K562 (cell line): Measurements from ENCODE around the gene PRMT5. TPM values are rescaled to one million over a fixed set of nuclear protein-coding genes. Genes with fewer than 3 reads are reported as not detected.

ENCODE experiments used
- CEBPZ ChIP-seq: fragments of 150-350 bp; IDR thresholded peaks from 2 replicates; pipeline ENCODE4 v1.6.1; 2014; ENCODE audit warnings: low read depth, mild to moderate bottlenecking, low read length, borderline replicate concordance
- E2F1 ChIP-seq: sonication (generic); formaldehyde crosslinking; IDR thresholded peaks from 2 replicates; pipeline ENCODE4 v1.8.1; 2023; ENCODE audit warnings: mild to moderate bottlenecking, missing genetic modification reagents, moderate library complexity
- E2F4 ChIP-seq: sonication (generic); formaldehyde crosslinking; IDR thresholded peaks from 2 replicates; pipeline ENCODE4 v1.8.0; 2022; ENCODE audit warnings: mild to moderate bottlenecking, low read depth, missing genetic modification reagents
- FOXK1 ChIP-seq: sonication (generic); formaldehyde crosslinking; IDR thresholded peaks from 2 replicates; pipeline ENCODE4 v1.8.0; 2022; ENCODE audit warnings: missing genetic modification reagents, mild to moderate bottlenecking, borderline replicate concordance
- MBD1 ChIP-seq: fragments of 250-450 bp; sonication (Bioruptor Pico); IDR thresholded peaks from 2 replicates; pipeline ENCODE4 v1.8.0; 2022; ENCODE audit warnings: inconsistent platforms
- NFIC ChIP-seq: fragments of 450-650 bp; IDR thresholded peaks from 2 replicates; pipeline ENCODE4 v1.6.1; 2017; ENCODE audit warnings: mild to moderate bottlenecking, inconsistent platforms
- UBTF ChIP-seq, 2 experiments: IDR thresholded peaks; 2 replicates each; pipeline ENCODE4 v1.6.1; 2012; ENCODE audit warnings: improper control_type of control experiment in 2 of 2, low read depth in 2 of 2, low read length in 2 of 2, borderline replicate concordance in 1 of 2
- ZBTB11 ChIP-seq, 3 experiments: fragments of 200-800 bp in 1 of 3; fragments of 250-450 bp in 1 of 3; fragments of 450-650 bp in 1 of 3; sonication (Bioruptor Pico) in 1 of 3; sonication (Bioruptor generic) in 1 of 3; formaldehyde crosslinking in 1 of 3; IDR thresholded peaks; 2 replicates each; pipeline versions ENCODE4 v1.6.1 to v1.8.0; 2016 to 2022; ENCODE audit warnings: mild to moderate bottlenecking in 2 of 3, missing genetic modification characterization in 2 of 3, missing compliant biosample characterization in 1 of 3, moderate library complexity in 1 of 3
- ZNF408 ChIP-seq: fragments of 250-450 bp; sonication (Bioruptor Pico); IDR thresholded peaks from 2 replicates; pipeline ENCODE4 v1.4.0; 2020; ENCODE audit warnings: low read depth, mild to moderate bottlenecking, moderate library complexity
- polyA plus RNA-seq, 8 experiments: library from polyadenylated mRNA; depleted of rRNA in 4 of 8; stranded (reverse) in 5 of 8; unstranded in 3 of 8; fragments of >200 nt; fragmentation: Nextera tagmentation in 2 of 8; fragmentation: Illumina TruSeq in 1 of 8; extraction: Ambion mirVana in 2 of 8; extraction: Trizol in 1 of 8; gene quantifications; 2 replicates each; pipeline versions ENCODE4 v1.2.1 to v1.2.3, GENCODE V29; 2011 to 2014; ENCODE audit warnings: inconsistent platforms in 1 of 8, missing spikeins in 1 of 8
- total RNA-seq, 7 experiments: library from RNA; depleted of rRNA in 6 of 7; stranded (reverse); fragments of >200 nt in 6 of 7; fragmentation: Illumina TruSeq in 2 of 7; extraction: Trizol in 2 of 7; gene quantifications; 2 replicates each; pipeline versions ENCODE4 v1.2.1 to v1.2.3, GENCODE V29; 2011 to 2021; ENCODE audit warnings: low replicate concordance in 1 of 7

PRMT5 gene
- total and polyA plus RNA-seq, 9 of the 15 experiments (the other 6 are each of a cell fraction or from before 2014, with no cell fraction given), result 114 to 552 (median 222) TPM

- TF ChIP-seq ZBTB11 (CRISPR knock-in tag; IDR thresholded peaks at IDR 0.05) (peak in 1 of 3 experiments; percentile 54; a peak in 2 of 6 replicates), NFIC (peak; percentile 61), FOXK1 (CRISPR knock-in tag) (peak; percentile 71; the same call in 1 of the 2 replicates), MBD1 (CRISPR knock-in tag) (no peak), UBTF (IDR thresholded peaks at IDR 0.05; ENCODE audit: borderline replicate concordance in 1 of 2, low read depth in 2 of 2, low read length in 2 of 2) (0 out of 4 replicates have a peak, but pooled peaks of 1 of the 2 experiments have one; percentile 35), E2F4 (peak; percentile 78; the same call in 1 of the 2 replicates), ZNF408 (CRISPR knock-in tag) (no peak), E2F1 (CRISPR knock-in tag) (peak; percentile 76; the same call in 1 of the 2 replicates), CEBPZ (no peak)
Measured at GRCh38 chr14:22886500-22887259, 42.5 kb downstream of the PRMT5 start (continued).
